AG04450 (cell line): ENCODE results near the gene SLC22A16. TPM values are rescaled to one million over a fixed set of nuclear protein-coding genes. Genes with fewer than 3 reads are reported as not detected.

Experiments used
- CTCF ChIA-PET: fragments of 300-600, 350-600 bp; formaldehyde crosslinking; extraction: SDS; loops from one replicate; lab custom pipeline; 2022; ENCODE audit warnings: antibody characterized with exemption, inconsistent platforms; lab: Charles Lee
- POLR2A ChIA-PET: fragments of 350-600 bp; formaldehyde crosslinking; extraction: SDS; loops from one replicate; lab custom pipeline; 2021; ENCODE audit warnings: antibody characterized with exemption, inconsistent platforms; lab: Yijun Ruan, JAX
- DNase-seq: peaks from one replicate; pipeline ENCODE4 v3.0.0-alpha.2; 2011; ENCODE audit warnings: low read depth, low spot score
- H3K27ac ChIP-seq: one replicate; pipeline ENCODE4 v1.5.1; 2012; ENCODE audit warnings: low read depth, low read length, control low read depth
- H3K27me3 ChIP-seq: one replicate; pipeline ENCODE4 v1.6.0; 2012; ENCODE audit warnings: low read length; ENCODE audit not compliant: control insufficient read depth, insufficient read depth
- H3K4me3 ChIP-seq: 2 replicates; pipeline ENCODE4 v1.5.1; 2011; ENCODE audit warnings: mild to moderate bottlenecking, low read depth, low read length, control low read depth
- H3K9me3 ChIP-seq: 2 replicates; pipeline ENCODE4 v1.5.1; 2012; ENCODE audit warnings: low read length; ENCODE audit not compliant: control insufficient read depth, insufficient read depth
- polyA plus RNA-seq: library from polyadenylated mRNA; depleted of rRNA; stranded (reverse); fragments of >200 nt; gene quantifications from 2 replicates; pipeline ENCODE4 v1.2.3, GENCODE V29; 2011
- TF ChIP-seq, protein P1 (sequence below): IDR thresholded peaks from 2 replicates; pipeline ENCODE4 v1.5.1; 2011; ENCODE audit warnings: low read depth, low read length, control low read depth, inconsistent platforms

SLC22A16 gene
- polyA plus RNA-seq, 1 experiment: 0.12 TPM

DNA sequence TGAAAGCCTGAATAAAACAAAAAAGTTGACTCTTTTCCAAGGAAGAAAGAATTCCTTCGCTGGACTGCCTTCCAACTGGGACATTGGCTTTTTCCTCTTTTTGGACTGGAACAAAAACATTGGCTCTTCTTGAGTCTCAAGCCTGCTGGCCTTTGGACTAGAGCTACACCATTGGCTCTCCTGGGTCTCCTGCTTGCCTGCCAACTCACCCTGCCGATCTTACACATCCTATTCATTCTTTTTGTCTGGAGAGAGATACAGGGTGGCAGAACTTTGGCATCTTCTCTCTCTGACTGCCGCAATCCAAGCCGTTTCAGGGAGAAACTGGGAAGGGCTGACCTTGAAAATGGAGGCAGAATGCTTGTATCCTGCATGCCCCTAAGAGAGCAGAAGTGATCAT, 81.2 kb downstream of the SLC22A16 start:
- TF ChIP-seq, protein P1, sequence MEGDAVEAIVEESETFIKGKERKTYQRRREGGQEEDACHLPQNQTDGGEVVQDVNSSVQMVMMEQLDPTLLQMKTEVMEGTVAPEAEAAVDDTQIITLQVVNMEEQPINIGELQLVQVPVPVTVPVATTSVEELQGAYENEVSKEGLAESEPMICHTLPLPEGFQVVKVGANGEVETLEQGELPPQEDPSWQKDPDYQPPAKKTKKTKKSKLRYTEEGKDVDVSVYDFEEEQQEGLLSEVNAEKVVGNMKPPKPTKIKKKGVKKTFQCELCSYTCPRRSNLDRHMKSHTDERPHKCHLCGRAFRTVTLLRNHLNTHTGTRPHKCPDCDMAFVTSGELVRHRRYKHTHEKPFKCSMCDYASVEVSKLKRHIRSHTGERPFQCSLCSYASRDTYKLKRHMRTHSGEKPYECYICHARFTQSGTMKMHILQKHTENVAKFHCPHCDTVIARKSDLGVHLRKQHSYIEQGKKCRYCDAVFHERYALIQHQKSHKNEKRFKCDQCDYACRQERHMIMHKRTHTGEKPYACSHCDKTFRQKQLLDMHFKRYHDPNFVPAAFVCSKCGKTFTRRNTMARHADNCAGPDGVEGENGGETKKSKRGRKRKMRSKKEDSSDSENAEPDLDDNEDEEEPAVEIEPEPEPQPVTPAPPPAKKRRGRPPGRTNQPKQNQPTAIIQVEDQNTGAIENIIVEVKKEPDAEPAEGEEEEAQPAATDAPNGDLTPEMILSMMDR: no peak
- DNase-seq: no peak
- CTCF ChIA-PET: no interaction called here

DNA sequence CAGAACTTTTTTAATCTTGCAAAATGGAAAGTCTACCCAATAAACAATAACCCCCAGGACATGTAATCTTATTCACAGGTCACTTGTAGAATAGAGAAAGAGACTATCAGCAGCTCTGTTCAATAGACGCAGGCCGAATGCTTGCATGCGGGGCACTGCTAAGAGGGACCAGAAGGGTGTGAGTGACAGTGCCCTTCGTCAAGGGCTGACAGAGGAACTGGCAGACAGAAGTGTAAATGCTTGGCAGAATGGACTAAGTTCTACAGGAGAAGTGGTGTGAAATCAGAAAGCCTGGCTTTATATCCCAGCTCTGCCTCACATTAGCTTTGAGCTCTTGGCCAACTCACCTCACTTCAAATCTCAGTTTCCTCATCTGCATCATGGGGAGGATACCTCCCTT, 82.0 kb downstream of the SLC22A16 start:
- Histone ChIP-seq H3K4me3 (no peak overlapping the region), H3K9me3 (no peaks in the 10 kb centered on the region), H3K27me3 (peaks cover 6% of the 10 kb centered on the region), H3K27ac (no peak overlapping the region)
- TF ChIP-seq, protein P1: no peak
- ChIA-PET CTCF (interaction anchor here (0.5 to 5.6 kb wide), 3 partner anchors 94 to 340 kb away, joined by 3 to 34 read pairs (median 6); no protein-coding TSS in a partner anchor), POLR2A (no interaction called here)
- DNase-seq: no peak

More for the DNA sequence above, 81.2 kb downstream of the SLC22A16 start:
- no peak overlapping the region for H3K4me3 ChIP-seq
- H3K27ac ChIP-seq: no peak overlapping the region
- H3K9me3 ChIP-seq: no peaks in the 10 kb centered on the region
- peaks cover 6% of the 10 kb centered on the region for H3K27me3 ChIP-seq
- POLR2A ChIA-PET: no interaction called here

DNA sequence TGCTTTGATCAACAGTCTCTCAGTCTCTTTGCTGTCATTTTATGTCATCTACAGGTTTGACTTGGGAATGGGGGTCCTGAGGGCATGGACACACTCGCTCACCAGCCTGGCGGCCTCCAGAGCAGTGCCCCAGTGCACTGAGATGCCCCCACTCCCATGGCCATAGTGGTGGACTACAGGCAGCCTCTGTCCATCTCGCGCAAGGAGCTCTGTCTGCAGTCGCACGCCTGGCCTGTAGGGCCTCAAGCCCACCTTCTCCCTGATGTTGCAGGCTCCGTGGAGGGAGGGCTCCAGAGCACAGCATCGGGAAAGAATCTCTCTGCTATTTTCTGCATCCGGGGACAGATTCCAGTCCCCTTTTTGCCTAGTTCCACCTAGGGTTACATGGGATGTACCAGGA, 83.7 kb downstream of the SLC22A16 start:
- DNase-seq: no peak
- TF ChIP-seq, protein P1: no peak
- POLR2A ChIA-PET: no interaction called here
- Histone ChIP-seq H3K27ac (no peak overlapping the region), H3K4me3 (no peak overlapping the region), H3K9me3 (no peaks in the 10 kb centered on the region), H3K27me3 (peaks cover 8% of the 10 kb centered on the region)
- CTCF ChIA-PET: interaction anchor here (0.6 to 6.7 kb wide), 7 partner anchors 139 to 865 kb away, joined by 3 to 90 read pairs (median 22); partner anchors contain the start of genes CDC40 and WASF1

DNA sequence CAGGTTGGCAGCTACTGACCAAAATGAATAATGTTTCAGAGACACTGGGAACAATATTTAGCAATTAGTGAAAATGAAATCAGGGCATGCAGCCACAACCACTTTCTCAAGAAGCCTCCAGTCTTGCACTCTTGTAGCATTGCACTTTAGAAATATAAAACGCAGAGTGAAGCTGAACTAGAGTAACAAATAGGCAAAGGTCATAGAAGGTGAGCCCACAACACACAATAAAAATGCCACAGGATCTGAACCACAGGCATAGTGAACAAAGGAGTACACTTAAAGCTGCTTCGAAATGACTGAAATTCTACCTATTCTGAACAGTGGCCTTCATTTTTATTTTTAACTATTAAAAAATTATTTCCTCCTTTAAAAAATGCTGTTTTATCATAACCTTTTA, 86.0 kb downstream of the SLC22A16 start:
- Histone ChIP-seq H3K9me3 (no peaks in the 10 kb centered on the region), H3K27me3 (peaks cover 7% of the 10 kb centered on the region), H3K4me3 (no peak overlapping the region), H3K27ac (no peak overlapping the region)
- POLR2A ChIA-PET: no interaction called here
- no peak for DNase-seq
- TF ChIP-seq, protein P1: no peak
- CTCF ChIA-PET: interaction anchor here (0.7 to 6.7 kb wide), 32 partner anchors 8 to 863 kb away, joined by 3 to 90 read pairs (median 5); partner anchors contain the start of genes CDC40, CDK19 and WASF1

DNA sequence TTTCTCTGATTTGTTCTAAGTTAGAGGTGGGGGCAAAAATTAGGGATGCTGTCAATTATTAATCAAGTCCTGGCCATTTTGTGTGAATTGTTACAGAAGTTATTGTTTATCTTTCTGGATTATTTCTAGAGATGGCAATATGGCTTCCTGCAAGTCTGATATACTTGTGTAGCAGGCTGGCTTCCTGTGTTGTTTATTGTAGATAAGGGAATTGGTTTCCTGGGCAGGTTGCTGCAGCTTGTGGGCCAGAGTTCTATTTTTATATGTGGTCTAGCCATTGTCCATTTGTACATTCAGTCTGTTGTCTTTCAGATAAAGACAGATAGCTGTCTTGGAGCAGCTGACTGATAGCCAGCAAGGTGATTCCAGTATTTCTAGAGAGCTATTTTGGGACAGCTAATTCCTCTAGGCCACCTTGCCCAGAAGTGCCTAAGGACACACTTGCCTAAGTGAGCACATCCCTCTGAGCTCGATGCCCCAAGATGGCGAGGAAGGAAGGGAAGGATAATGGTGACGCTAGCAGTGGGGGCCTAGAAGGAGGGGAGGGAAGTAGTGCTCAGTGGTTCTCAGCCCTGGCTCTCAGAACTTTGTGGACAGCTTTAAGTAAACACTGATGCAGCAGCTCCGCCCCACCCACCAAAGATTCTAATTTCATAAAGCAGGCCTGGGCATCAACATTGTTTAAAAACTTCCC, 86.6 kb downstream of the SLC22A16 start:
- H3K9me3 ChIP-seq: no peaks in the 10 kb centered on the region
- ChIA-PET CTCF (interaction anchor here (0.8 to 6.7 kb wide), 15 partner anchors 48 to 862 kb away, joined by 3 to 90 read pairs (median 8); partner anchors contain the start of genes CDC40 and WASF1), POLR2A (no interaction called here)
- no peak overlapping the region for H3K27ac ChIP-seq
- H3K27me3 ChIP-seq: peaks cover 9% of the 10 kb centered on the region
- no peak for DNase-seq
- TF ChIP-seq, protein P1: no peak
- H3K4me3 ChIP-seq: no peak overlapping the region
